K562 (cell line): ENCODE results near the gene RGPD4. TPM values are rescaled to one million over a fixed set of nuclear protein-coding genes. Genes with fewer than 3 reads are reported as not detected.

Experiments
- ATAC-seq: fragments of 200-7000 bp; cut with Tn5 transposase; 3 replicates; pipeline ENCODE4 v1.9.1; 2020; ENCODE audit warnings: moderate library complexity
- BruUV-seq: library from RNA; stranded (reverse); fragments of 400-500 nt; replicated peaks from 2 replicates; lab custom pipeline; 2021; lab: Mats Ljungman, UMichigan
- CTCF ChIA-PET: fragments of 300-600 bp; formaldehyde crosslinking; extraction: SDS; loops from one replicate; lab custom pipeline; 2021; ENCODE audit warnings: low intra/inter-chr PET ratio; lab: Yijun Ruan, JAX
- POLR2A ChIA-PET: fragments of 300-600, 350-650 bp; sonication (Branson Sonifier 250); formaldehyde crosslinking; extraction: SDS; loops from one replicate; lab custom pipeline; 2021; ENCODE audit warnings: antibody characterized with exemption, inconsistent platforms; lab: Yijun Ruan, JAX
- DNase-seq, 4 experiments: peaks; one replicate each; pipeline versions ENCODE4 v3.0.0 to v3.0.0-alpha.2; 2011 to 2018; ENCODE audit warnings: low spot score in 3 of 4, mixed read lengths in 3 of 4; ENCODE audit errors: extremely low read depth in 1 of 4
- FAIRE-seq: peaks from 2 replicates; lab custom pipeline; 2011; peaks lifted over from hg19 to GRCh38; lab: Jason Lieb, UNC
- H2AFZ ChIP-seq: 2 replicates; pipeline ENCODE4 v1.6.0; 2011; ENCODE audit warnings: low read depth, low read length, control low read depth, inconsistent platforms
- H3K27ac ChIP-seq: fragments of 200-600 bp; 3 replicates; pipeline ENCODE4 v1.8.0; 2011; ENCODE audit warnings: low read depth, mild to moderate bottlenecking, control low read depth, inconsistent platforms, low read length, moderate library complexity, mixed read lengths; ENCODE audit errors: extremely low read depth
- H3K27me3 ChIP-seq, 2 experiments: fragments of 300-600 bp in 1 of 2; 2 replicates in 1 of 2; 3 replicates in 1 of 2; pipeline versions ENCODE4 v1.6.0 to v1.8.0; 2011; ENCODE audit warnings: inconsistent platforms in 2 of 2, low read length in 2 of 2, mild to moderate bottlenecking in 1 of 2, mixed read lengths in 1 of 2, moderate library complexity in 1 of 2; ENCODE audit not compliant: control insufficient read depth in 2 of 2, insufficient read depth in 2 of 2
- H3K36me3 ChIP-seq: fragments of 300-600 bp; 3 replicates; pipeline ENCODE4 v1.8.0; 2011; ENCODE audit warnings: mild to moderate bottlenecking, low read length, inconsistent platforms; ENCODE audit not compliant: control insufficient read depth, insufficient read depth
- H3K4me1 ChIP-seq, 2 experiments: fragments of 200-600 bp in 1 of 2; replicated peaks in 1 of 2; 2 replicates in 1 of 2; 3 replicates in 1 of 2; pipeline versions ENCODE4 v1.5.1 to v1.8.0; 2011; ENCODE audit warnings: inconsistent platforms in 2 of 2, low read length in 2 of 2, mild to moderate bottlenecking in 1 of 2, mixed read lengths in 1 of 2, moderate library complexity in 1 of 2; ENCODE audit not compliant: control insufficient read depth in 2 of 2, insufficient read depth in 2 of 2
- H3K4me2 ChIP-seq: 2 replicates; pipeline ENCODE4 v1.6.1; 2011; ENCODE audit warnings: low read length, control low read depth, inconsistent platforms, mixed read lengths; ENCODE audit not compliant: insufficient read depth
- H3K4me3 ChIP-seq: fragments of 200-600 bp; sonication (generic), shearing (Covaris generic); 2 replicates; pipeline ENCODE4 v1.5.1; 2016; ENCODE audit warnings: control low read depth, inconsistent platforms
- H3K79me2 ChIP-seq: fragments of 200-600 bp; 3 replicates; pipeline ENCODE4 v1.8.0; 2011; ENCODE audit warnings: low read length, inconsistent platforms; ENCODE audit not compliant: control insufficient read depth, insufficient read depth
- H3K9ac ChIP-seq, 2 experiments: 2 replicates each; pipeline versions ENCODE4 v1.6.0 to v1.6.1; 2011; ENCODE audit warnings: low read depth in 2 of 2, low read length in 2 of 2, control low read depth in 1 of 2, inconsistent platforms in 1 of 2, mild to moderate bottlenecking in 1 of 2, mixed read lengths in 1 of 2; ENCODE audit not compliant: insufficient read depth in 1 of 2
- H3K9me1 ChIP-seq: one replicate; pipeline ENCODE4 v1.6.0; 2011; ENCODE audit warnings: inconsistent platforms, mild to moderate bottlenecking, low read length, moderate library complexity; ENCODE audit not compliant: control insufficient read depth, insufficient read depth
- H3K9me3 ChIP-seq: replicated peaks from 2 replicates; pipeline ENCODE4 v1.5.1; 2011; ENCODE audit warnings: low read depth, low read length, inconsistent platforms; ENCODE audit not compliant: control insufficient read depth, insufficient read depth
- H4K20me1 ChIP-seq: replicated peaks from 2 replicates; pipeline ENCODE4 v1.6.1; 2011; ENCODE audit warnings: low read length, inconsistent platforms, mixed read lengths; ENCODE audit not compliant: control insufficient read depth, insufficient read depth
- CBFA2T2 ChIP-seq: fragments of 450-650 bp; conservative IDR thresholded peaks from 2 replicates; pipeline ENCODE4 v1.6.1; 2017; ENCODE audit warnings: mild to moderate bottlenecking
- CTBP1 ChIP-seq: fragments of 450-650 bp; IDR thresholded peaks from 2 replicates; pipeline ENCODE4 v1.6.1; 2016; ENCODE audit warnings: borderline replicate concordance
- HDAC8 ChIP-seq: fragments of 450-650 bp; IDR thresholded peaks from 2 replicates; pipeline ENCODE4 v1.6.1; 2016; ENCODE audit warnings: mild to moderate bottlenecking, missing genetic modification characterization, moderate library complexity, missing compliant biosample characterization
- POLR2A ChIP-seq: fragments of 450-650 bp; conservative IDR thresholded peaks from 2 replicates; pipeline ENCODE4 v1.6.1; 2016
- POU5F1 ChIP-seq: fragments of 150-350 bp; IDR thresholded peaks from 2 replicates; pipeline ENCODE4 v1.6.1; 2014; ENCODE audit warnings: borderline replicate concordance, low read length, low read depth, mild to moderate bottlenecking; ENCODE audit not compliant: partially characterized antibody
- SIN3A ChIP-seq, 2 experiments: fragments of 150-350 bp in 1 of 2; IDR thresholded peaks; 2 replicates each; pipeline ENCODE4 v1.6.1; 2011 to 2016; ENCODE audit warnings: borderline replicate concordance in 2 of 2, low read depth in 2 of 2, low read length in 2 of 2, mild to moderate bottlenecking in 2 of 2, moderate library complexity in 2 of 2; ENCODE audit not compliant: control insufficient read depth in 1 of 2
- SP2 ChIP-seq: IDR thresholded peaks from 2 replicates; pipeline ENCODE4 v1.6.1; 2011; ENCODE audit warnings: mild to moderate bottlenecking, low read depth, low read length, moderate library complexity; ENCODE audit not compliant: poor library complexity, severe bottlenecking; ENCODE audit errors: extremely low read depth
- ZNF184 ChIP-seq: sonication (generic); formaldehyde crosslinking; IDR thresholded peaks from 2 replicates; pipeline ENCODE4 v1.5.0; 2020; ENCODE audit warnings: missing genetic modification reagents
- WGBS: fragments of 100-300 bp; shearing (Covaris generic); methylation state at CpG from one replicate; pipeline ENCODE4 v1.1.6; 2016; ENCODE audit warnings: low coverage, mixed read lengths; ENCODE audit not compliant: insufficient coverage; ENCODE audit errors: missing lambda C conversion rate; 5-methylcytosine and 5-hydroxymethylcytosine counted together
- in situ Hi-C: fragments of 300-500 bp; cut with MboI; formaldehyde crosslinking; loops from 4 replicates; pipeline ENCODE4 v1.15.0; 2018; ENCODE audit warnings: inconsistent platforms, mixed read lengths
- intact Hi-C: fragments of 100-400 bp; cut with micrococcal nuclease; formaldehyde crosslinking; loops from 2 replicates; pipeline ENCODE4 v1.14.2; 2022
- polyA plus RNA-seq, 8 experiments: library from polyadenylated mRNA; depleted of rRNA in 4 of 8; stranded (reverse) in 5 of 8; unstranded in 3 of 8; fragments of >200 nt; fragmentation: Nextera tagmentation in 2 of 8; fragmentation: Illumina TruSeq in 1 of 8; extraction: Ambion mirVana in 2 of 8; extraction: Trizol in 1 of 8; gene quantifications; 2 replicates each; pipeline versions ENCODE4 v1.2.1 to v1.2.3, GENCODE V29; 2011 to 2014; ENCODE audit warnings: inconsistent platforms in 1 of 8, missing spikeins in 1 of 8
- total RNA-seq, 7 experiments: library from RNA; depleted of rRNA in 6 of 7; stranded (reverse); fragments of >200 nt in 6 of 7; fragmentation: Illumina TruSeq in 2 of 7; extraction: Trizol in 2 of 7; gene quantifications; 2 replicates each; pipeline versions ENCODE4 v1.2.1 to v1.2.3, GENCODE V29; 2011 to 2021; ENCODE audit warnings: low replicate concordance in 1 of 7
- TF ChIP-seq, protein P1 (sequence below), 2 experiments: IDR thresholded peaks; 2 replicates each; pipeline ENCODE4 v1.6.1; 2012; ENCODE audit warnings: improper control_type of control experiment in 2 of 2, low read depth in 2 of 2, low read length in 2 of 2, borderline replicate concordance in 1 of 2
- TF ChIP-seq, protein P2 (sequence below): fragments of 250-450 bp; sonication (Bioruptor Pico); IDR thresholded peaks from 2 replicates; pipeline ENCODE4 v1.5.1; 2021; ENCODE audit warnings: mild to moderate bottlenecking

RGPD4 gene
- total and polyA plus RNA-seq, 9 of the 15 experiments (the other 6 are each of a cell fraction or from before 2014, with no cell fraction given): 0.04 TPM; not detected in 8

DNA sequence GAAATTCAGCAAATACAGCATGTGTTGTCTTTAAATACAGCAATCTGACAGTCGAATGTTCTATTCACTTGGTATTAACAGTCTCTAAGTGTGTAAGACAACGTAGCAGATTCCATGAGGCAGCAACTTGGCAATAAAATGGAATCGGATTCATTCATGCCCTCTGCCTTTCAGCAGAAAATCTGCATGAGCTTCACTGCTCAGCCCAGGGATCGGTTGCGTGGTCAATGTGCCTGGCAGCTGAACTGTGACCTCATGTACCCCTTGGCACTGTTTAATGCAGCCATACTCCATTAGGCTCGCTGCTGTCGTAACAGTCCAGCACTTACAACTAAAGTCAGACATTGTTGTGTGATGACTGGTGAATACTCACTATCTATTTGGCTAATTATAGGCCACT lies 17.7 kb upstream of the RGPD4 start:
- no TSS peak for BruUV-seq
- no peaks in the 10 kb centered on the region for H3K9me1 ChIP-seq
- H3K27ac ChIP-seq: no peak overlapping the region
- in situ Hi-C loops (loop anchor here (25.0 kb wide), 2 partner anchors 128 to 222 kb away; no protein-coding TSS in a partner anchor), intact Hi-C loops (loop anchor here (10.0 kb wide), 1 partner anchor 234 kb away; no protein-coding TSS in a partner anchor)
- H4K20me1 ChIP-seq: no peaks in the 10 kb centered on the region
- H3K9me3 ChIP-seq: no peaks in the 10 kb centered on the region
- H3K36me3 ChIP-seq: no peaks in the 10 kb centered on the region
- WGBS: 0% methylated on average over 7 of the region's 7 CpGs
- no peak overlapping the region for H3K4me2 ChIP-seq
- no peak for ATAC-seq
- ChIA-PET CTCF (no interaction called here), POLR2A (no interaction called here)
- H3K4me3 ChIP-seq: no peak overlapping the region
- no peaks in the 10 kb centered on the region for H3K79me2 ChIP-seq
- no peak for FAIRE-seq
- no peak overlapping the region for H3K9ac ChIP-seq
- peaks cover 2 to 22% of the 10 kb centered on the region in 2 experiments; a peak in 2 of 5 replicates for H3K27me3 ChIP-seq
- no peak for DNase-seq
- H3K4me1 ChIP-seq: no peaks in the 10 kb centered on the region
- no peak overlapping the region for H2AFZ ChIP-seq
- no peak for TF ChIP-seq CTBP1
- TF ChIP-seq, protein P1, sequence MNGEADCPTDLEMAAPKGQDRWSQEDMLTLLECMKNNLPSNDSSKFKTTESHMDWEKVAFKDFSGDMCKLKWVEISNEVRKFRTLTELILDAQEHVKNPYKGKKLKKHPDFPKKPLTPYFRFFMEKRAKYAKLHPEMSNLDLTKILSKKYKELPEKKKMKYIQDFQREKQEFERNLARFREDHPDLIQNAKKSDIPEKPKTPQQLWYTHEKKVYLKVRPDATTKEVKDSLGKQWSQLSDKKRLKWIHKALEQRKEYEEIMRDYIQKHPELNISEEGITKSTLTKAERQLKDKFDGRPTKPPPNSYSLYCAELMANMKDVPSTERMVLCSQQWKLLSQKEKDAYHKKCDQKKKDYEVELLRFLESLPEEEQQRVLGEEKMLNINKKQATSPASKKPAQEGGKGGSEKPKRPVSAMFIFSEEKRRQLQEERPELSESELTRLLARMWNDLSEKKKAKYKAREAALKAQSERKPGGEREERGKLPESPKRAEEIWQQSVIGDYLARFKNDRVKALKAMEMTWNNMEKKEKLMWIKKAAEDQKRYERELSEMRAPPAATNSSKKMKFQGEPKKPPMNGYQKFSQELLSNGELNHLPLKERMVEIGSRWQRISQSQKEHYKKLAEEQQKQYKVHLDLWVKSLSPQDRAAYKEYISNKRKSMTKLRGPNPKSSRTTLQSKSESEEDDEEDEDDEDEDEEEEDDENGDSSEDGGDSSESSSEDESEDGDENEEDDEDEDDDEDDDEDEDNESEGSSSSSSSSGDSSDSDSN (IDR thresholded peaks at IDR 0.05; ENCODE audit: borderline replicate concordance in 1 of 2, low read depth in 2 of 2, low read length in 2 of 2): no peak
- TF ChIP-seq, protein P2, sequence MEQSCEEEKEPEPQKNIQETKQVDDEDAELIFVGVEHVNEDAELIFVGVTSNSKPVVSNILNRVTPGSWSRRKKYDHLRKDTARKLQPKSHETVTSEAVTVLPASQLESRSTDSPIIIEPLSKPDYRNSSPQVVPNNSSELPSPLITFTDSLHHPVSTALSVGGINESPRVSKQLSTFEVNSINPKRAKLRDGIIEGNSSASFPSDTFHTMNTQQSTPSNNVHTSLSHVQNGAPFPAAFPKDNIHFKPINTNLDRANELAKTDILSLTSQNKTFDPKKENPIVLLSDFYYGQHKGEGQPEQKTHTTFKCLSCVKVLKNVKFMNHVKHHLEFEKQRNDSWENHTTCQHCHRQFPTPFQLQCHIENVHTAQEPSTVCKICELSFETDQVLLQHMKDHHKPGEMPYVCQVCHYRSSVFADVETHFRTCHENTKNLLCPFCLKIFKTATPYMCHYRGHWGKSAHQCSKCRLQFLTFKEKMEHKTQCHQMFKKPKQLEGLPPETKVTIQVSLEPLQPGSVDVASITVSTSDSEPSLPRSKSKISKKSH: no peak
- no peak for TF ChIP-seq POLR2A
- no peak for TF ChIP-seq SP2
- no peak for TF ChIP-seq HDAC8
- no peak for TF ChIP-seq SIN3A (IDR thresholded peaks at IDR 0.05; ENCODE audit: borderline replicate concordance in 2 of 2, control insufficient read depth in 1 of 2, low read depth in 2 of 2, low read length in 2 of 2)
- no peak for TF ChIP-seq CBFA2T2
- no peak for TF ChIP-seq POU5F1
- no peak for TF ChIP-seq ZNF184
